Measurements from ENCODE around the gene NOTUM.

Gene NOTUM

GRCh38 chr17:81914103-81914850, 46.7 kb downstream of the NOTUM start:
- TF ChIP-seq CTCF (IDR thresholded peaks at IDR 0.05) (no peak), ZFX (IDR thresholded peaks at IDR 0.05; ENCODE audit: borderline replicate concordance) (no peak)
- H3K27ac ChIP-seq = no peak overlapping the region

- H3K27ac ChIP-seq = peak overlapping the region; percentile 68
- TF ChIP-seq CTCF (IDR thresholded peaks at IDR 0.05) (no peak), ZFX (IDR thresholded peaks at IDR 0.05; ENCODE audit: borderline replicate concordance) (no peak)
Measured at GRCh38 chr17:81913394-81914102, 47.4 kb downstream of the NOTUM start.

- H3K27ac ChIP-seq = peak overlapping the region; percentile 68
- no peak for TF ChIP-seq ZFX (IDR thresholded peaks at IDR 0.05; ENCODE audit: borderline replicate concordance)
- no peak for TF ChIP-seq CTCF (IDR thresholded peaks at IDR 0.05)
Measured at GRCh38 chr17:81912441-81913309, 48.3 kb downstream of the NOTUM start.

- TF ChIP-seq ZFX (IDR thresholded peaks at IDR 0.05; ENCODE audit: borderline replicate concordance) (no peak), CTCF (IDR thresholded peaks at IDR 0.05) (peak; percentile 32)
- H3K27ac ChIP-seq = peak overlapping the region; percentile 68
Measured at GRCh38 chr17:81911969-81912368, 49.0 kb downstream of the NOTUM start.

GRCh38 chr17:81911277-81911961, 49.6 kb downstream of the NOTUM start, which contains the start of gene PCYT2:
Gene PCYT2 (minus strand): TSS chr17:81911399. CDS start chr17:81911355, 44 bp downstream.
- peak within 1 kb of the TSS; percentile 83 for H3K27ac ChIP-seq

More at GRCh38 chr17:81911277-81911961, 49.6 kb downstream of the NOTUM start, which contains the start of gene PCYT2:
- peak; percentile 68 for TF ChIP-seq CTCF (IDR thresholded peaks at IDR 0.05)
- TF ChIP-seq ZFX (IDR thresholded peaks at IDR 0.05; ENCODE audit: borderline replicate concordance) = no peak

Measured in 22Rv1 (cell line).